Activated effector memory CD4-positive, alpha-beta T cell treated with anti-CD3 and anti-CD28 coated beads, Interleukin-2, amount 50 U/mL, for 16 hours (primary cell): ENCODE measurements around the gene SLC22A4.

Experiments used
- DNase-seq: peaks from one replicate; pipeline ENCODE4 v3.0.0-alpha.2; 2020

The SLC22A4 gene

DNA sequence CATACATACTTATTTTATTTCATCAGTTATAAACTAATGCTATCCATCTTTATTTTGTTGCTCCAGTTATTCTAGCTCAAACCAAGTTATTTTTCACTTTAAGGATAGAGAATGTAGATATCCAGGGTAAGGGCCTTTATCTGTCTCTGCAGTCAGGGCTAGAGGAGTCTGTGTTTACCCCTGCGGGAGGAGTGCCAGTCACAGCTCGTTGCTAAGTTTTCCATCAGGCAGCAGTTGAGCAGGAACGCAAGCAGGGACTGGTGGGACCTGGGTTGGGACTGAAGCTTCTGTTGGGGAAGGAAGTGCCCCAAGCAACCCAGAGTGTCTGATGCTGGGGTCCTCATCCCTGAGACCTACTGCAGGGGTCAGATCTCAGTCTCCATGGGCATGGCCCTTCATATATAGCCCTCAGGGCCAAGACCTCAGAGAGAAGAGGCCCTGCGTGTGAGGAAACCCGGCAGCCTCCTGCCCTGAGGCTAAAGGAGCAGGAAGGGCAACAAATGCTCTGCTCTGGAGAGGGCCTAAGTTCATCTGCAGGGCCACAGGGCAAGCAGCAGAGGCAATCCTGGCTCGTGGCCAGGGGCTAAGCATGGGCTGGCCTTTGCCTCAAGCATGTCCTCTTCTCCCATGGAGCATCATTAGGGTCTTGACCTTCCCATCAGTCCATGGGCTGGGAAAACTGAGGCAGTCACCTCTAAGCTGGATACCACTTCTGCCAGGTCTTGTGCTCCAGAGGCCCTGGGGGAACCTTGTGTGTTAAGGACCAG is 6.6 kb downstream of the SLC22A4 start:
- no peak for DNase-seq

DNA sequence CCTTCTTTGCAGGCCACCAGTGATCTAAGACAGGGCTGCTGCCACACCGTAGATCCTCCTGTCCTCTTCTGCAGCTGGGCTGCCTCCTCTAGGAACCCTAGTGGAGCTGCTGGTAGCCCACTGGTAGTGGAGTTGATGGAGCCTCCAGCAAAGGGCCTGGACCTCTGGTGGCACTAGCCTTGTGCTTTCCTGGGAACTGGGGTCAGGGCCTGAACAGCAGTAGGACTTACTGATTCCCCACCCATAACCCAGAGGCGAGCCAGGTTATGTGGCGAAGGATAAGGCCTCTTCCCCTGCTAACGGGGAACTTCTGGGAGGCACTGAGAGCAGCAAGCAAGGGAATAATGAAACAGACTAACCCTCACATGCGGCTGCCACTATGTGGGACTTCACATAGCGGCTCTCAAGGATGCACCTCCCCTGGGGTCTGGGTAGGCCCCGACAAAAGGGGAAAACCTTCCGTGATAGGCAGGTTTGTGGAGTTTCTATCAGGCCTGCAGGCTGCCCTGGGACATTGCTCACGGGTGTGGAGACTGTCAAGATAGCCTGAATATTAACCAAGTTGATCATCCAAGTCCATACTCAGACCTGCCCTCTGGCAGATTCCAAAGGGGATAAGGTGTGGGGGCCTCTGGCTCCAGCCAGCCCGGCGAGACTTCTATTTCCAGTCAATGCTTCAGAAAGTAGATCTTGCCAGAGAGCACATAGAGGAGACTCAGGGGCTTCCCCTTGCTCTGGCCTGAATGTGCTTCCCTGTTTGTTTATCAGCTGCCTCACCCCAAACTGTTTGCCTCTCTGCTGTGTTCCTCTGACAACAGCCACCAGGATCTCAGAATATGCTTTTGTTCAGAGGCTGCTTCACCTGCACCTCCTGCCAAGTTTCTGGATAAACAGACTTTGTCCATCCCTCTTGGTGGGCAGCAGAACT is 7.4 kb downstream of the SLC22A4 start:
- no peak for DNase-seq

DNA sequence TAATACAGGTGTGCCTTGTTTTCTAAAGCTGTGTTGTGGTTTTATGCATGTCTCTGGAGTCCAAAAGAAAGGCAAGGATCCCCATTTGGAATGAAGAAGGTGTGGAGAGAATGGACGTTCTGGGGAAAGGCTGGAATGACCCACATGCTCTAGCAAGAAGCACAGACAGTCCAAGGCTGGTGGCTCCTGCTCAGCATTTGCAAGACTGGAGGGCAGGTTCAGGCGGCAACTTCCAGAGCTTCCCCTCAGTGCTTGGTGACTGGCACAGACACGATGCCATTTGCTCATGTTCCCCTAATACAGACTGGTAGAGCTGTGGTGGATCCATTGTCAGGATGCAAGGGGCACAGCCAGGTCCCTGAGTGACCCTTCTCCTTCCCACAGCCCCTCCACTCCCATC is 8.2 kb downstream of the SLC22A4 start:
- no peak for DNase-seq

DNA sequence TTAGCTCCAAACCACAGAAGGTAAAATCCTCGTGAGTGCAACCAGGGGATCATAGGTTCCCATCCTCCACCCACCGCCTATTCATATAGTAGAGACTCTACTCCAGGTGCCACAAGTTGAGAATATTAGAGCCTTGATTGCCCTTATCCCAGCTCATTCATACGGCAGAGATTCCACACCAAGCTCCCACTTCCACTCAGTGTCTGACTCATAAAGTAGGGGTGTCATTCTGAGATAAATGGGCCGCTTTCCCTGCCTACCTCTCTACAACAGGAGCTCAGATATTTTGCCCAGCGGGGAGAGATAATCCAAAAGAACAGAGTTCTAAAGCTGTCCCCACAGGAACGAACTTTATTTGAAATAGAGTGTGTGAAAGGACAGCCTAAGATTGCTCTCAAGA is 9.4 kb downstream of the SLC22A4 start:
- no peak for DNase-seq

DNA sequence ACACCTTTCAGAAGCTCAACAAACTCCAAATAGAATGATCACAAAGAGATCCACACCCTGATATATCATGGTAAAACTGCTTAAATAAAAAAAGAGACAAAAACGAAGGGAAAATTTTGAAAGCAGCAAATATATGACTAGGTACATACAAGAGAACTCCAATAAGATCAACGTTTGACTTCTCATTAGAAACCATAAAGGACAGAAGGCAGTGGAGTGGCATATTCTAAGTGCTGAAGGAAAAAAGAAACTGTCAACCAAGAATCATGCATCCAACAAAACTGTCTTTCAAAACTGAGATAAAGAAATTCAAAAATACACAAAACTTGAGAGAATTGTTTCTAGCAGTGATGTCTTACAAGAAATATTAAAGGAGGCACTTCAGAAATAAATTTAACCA is 11.2 kb downstream of the SLC22A4 start:
- DNase-seq, result no peak

DNA sequence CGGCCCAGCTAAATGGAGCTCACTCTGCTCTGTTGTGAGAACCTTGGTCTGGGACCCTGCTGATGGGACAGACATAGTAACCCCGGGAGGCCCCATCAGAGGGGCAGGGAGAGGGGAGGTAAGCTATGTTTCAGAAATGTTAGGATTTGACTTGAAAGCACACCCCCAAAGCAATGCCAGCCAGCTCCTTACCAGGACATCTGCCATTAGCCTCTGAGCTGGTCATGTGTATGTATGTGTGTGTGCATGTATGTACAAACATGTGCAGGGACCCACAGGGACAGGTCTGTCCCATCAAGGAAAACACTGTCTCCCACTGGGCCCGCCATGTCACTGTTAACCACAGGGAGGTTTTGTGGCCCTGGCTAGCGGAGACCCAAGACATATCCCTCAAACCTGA is 14.5 kb downstream of the SLC22A4 start:
- DNase-seq, result no peak

DNA sequence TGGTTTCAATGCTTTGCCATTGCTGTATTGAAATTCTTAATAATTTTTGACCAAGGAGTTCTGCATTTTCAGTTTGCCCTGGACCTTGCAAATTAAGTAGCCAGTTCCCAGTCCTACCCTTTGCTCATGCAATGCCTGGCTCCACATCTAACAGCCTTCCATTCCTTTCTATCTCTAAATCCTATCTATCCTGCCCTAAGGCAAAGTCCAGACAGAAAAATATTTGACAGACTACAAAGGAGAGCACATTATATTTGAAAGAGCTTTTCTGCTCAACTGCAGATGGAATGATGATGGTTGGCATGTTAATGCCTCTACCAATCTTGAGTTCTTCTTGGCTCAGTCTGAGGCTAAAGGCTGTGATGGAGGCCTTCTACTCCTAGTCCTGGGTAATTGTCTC is 15.5 kb downstream of the SLC22A4 start:
- DNase-seq, result no peak

DNA sequence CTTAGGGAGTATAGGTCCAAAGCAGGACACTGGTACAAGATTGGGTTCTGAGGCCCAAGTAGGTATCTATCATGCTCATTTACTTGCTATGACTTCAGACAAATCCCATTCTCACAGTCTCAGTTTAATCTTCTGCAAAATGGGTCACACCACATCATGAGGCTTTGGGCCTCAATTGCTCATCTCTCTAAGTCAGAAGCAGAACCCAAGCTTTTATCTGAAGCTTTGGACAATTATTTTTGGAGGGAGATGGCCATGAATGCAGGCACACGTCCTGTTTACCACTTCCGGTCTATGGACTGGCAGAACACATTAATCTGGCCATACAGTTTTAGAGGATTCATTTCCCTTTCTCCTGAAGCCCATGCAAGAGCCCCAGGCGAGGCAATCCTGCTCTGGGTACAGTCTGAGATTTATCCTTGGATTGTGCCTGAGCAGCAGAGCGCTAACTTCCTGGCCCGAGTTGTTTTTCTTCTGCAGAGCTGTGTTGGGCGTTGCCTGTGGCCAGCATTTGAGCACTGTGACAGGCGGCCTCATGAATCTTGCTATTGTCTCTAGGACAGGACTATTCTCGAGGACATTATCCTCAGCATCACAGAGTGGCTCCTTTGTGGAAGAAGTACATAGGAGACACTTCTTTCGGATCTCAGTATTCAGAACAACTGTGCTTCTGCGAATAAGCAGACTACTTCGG is 16.1 kb downstream of the SLC22A4 start:
- DNase-seq, result no peak

DNA sequence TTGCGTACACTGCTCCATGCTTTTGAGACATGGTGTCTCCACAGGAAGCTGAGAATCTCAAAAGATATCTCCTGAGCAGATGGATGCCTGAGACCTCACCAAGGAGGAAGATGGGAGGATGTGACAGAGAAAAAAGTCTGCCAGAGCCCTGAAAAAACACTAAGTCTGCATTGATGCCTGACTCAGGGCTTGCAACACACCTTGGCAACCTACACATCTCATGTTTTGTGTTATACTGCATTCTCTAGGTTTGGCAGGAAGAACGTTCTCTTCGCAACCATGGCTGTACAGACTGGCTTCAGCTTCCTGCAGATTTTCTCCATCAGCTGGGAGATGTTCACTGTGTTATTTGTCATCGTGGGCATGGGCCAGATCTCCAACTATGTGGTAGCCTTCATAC is 19.2 kb downstream of the SLC22A4 start:
- DNase-seq, result no peak

DNA sequence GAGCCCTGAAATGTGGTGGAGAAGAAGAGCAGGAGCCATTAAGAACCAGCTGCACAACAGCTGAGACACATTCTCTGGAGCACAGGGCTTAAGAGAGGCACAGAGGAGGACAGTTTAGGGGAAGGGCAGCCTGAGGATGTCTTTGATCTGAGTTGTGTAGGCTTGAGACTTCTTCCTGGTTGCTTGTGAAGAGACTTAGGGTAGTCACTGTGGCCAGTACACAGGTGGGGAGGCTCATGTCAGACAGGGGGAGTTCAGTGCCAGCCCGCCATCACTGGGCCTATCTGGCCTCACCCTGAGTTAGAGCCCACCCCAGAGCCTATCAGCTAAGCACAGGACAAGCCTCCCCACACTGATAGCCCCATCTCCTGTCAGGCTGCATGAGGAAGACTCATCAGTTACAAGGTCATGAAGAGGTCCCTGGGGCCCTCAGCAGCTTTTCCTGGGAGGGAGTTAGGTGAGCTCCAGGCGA is 19.8 kb downstream of the SLC22A4 start:
- no peak for DNase-seq

DNA sequence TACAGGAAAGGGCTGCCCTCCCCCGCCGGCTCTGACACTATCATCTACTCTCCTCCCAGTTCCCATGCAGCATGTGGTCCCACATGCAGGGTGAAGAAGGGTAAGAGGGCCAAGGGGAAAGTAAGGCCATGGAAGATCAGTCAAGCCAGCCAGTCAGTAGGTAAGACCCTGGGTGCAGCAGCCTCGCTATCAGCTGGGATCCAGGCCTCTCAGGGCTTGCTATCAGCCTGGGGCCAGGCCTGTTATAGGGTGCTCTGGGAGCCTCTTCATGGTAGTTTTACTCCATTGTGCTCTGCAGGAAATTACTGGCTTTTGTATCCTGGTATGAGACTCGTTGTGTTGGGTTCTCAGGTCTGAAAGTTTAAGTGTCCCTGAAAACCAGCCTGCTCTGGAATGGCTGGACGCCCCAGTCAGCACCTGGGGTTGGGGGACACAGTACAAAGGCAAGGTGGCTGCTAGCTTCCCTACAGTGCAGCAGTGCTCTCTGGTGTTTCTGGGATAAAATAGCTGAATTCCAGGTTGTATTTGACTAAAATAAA is 21.4 kb downstream of the SLC22A4 start:
- no peak for DNase-seq

DNA sequence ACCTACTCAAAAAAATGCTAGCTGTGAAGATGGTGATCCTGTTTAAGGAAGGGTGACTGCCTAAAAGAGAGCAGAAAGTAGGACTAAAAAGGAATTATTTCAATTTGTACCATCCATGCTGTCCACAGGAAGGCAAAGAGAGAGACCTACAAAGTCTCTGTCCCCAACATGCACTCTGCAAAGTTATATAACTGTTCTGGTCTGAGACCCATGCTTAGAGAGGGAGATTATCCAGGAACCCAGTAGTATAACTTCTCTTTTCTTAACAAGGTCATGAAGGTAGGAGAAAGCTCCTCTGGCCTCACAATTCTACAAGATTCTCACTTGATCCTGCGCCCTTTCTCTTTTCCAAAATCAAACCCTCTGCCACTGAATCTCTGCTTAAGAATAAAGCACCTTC is 25.8 kb downstream of the SLC22A4 start:
- no peak for DNase-seq

DNA sequence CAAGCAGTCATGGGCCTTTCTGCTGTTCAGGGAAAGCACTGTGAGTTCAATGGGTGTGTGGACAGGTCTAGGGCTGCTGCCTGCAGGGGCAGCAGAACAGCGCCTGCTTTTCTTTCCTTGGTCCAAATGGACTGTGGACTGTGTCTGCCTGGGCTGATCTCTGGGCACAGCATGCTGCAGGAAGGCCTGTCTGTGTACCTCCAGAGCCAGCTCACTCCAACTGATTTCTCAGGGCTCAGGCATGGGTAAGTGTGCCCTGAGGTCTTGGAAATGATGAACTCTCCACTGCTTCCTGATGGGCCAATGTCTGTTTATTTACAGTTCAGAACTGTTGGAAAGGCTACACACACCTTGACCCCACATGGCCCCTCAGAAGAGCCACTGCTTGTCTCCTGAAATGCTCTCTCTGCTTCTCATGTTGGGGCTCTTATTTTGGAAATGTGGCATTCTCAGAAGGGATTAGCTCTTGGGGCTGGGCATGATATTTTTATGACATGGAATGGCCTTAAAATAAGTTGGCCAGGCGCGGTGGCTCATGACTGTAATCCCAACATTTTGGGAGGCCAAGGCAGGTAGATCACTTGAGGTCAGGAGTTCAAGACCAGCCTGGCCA is 27.0 kb downstream of the SLC22A4 start:
- DNase-seq, result no peak

DNA sequence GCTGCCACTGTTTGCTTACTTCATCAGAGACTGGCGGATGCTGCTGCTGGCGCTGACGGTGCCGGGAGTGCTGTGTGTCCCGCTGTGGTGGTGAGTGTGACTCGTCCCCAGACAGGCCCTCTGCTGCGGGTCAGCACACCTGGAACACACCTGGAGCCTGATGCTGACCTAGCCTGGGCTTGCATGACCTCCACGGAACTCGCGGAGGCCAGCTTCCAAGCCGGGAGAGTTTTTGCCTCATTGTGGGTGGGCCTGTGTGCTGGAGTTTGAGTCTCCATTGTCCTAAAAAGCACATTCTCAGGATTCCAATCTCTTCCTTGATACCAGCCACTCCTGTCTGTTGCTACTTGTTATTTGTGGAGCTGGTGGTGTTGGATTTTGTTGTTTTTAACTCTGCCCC is 28.1 kb downstream of the SLC22A4 start:
- DNase-seq, result no peak

DNA sequence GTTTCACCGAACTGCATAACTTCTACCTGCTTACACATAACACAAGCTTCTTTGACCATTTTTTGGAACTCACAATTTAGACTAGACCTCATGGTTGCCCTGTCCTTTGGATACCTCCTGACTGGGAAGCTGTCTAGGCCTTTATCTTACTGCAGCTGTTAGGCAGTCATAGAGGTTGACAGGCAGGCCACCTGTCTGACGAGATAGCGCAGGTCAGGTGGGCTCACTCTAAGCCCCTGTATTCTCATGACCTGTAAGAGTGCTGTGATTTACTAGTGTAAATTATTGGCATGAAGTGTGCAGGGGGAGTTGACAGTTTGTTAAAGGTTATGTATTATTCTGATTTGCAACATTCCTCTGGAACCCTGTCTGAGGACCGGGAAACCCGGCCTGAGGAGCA is 29.0 kb downstream of the SLC22A4 start:
- no peak for DNase-seq

DNA sequence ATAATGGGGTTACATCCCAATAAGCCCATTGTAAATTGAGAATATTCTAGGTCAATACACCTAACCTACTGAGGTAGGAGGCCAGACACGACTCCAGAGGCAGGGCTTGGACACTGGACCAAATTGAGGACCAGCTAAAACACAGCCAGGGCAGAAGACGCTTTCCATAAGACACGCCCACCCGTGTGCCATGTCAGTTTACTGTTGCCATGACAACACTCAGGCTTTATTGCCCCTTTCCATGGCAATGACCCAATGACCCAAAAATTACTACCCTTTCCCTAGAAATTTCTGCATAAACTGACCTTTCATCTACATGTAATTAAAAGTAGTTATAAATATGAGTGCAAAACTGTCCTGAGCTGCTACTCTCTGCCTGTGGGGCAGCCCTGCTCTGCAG is 31.5 kb downstream of the SLC22A4 start:
- no peak for DNase-seq

DNA sequence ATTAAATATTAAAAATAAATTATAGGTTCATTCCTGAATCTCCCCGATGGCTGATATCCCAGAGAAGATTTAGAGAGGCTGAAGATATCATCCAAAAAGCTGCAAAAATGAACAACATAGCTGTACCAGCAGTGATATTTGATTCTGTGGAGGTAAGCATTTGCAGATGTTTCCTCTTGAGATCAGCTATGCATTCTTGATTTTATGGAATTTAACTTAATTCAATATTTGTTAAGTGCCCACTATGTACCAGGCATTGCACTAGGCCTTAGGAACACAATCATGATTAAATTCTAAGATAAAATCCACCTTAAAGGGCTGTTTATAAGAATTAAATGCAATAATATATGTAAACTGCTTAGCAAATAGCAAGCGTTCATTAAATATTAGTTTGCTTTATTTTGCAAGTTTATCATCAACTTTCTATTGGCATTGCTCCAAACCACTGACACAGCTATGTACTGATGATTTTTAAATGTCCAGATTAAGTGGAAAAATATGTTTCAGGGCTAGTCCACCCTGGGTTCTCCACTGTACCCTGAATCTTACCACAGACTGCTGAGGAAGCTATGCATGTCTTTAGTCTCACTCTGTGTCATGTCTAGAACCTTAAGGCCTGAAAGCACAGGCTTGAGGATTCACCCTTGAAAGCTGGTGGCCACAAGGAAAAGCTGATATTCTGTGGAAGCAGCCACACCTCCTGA is 33.2 kb downstream of the SLC22A4 start:
- no peak for DNase-seq

DNA sequence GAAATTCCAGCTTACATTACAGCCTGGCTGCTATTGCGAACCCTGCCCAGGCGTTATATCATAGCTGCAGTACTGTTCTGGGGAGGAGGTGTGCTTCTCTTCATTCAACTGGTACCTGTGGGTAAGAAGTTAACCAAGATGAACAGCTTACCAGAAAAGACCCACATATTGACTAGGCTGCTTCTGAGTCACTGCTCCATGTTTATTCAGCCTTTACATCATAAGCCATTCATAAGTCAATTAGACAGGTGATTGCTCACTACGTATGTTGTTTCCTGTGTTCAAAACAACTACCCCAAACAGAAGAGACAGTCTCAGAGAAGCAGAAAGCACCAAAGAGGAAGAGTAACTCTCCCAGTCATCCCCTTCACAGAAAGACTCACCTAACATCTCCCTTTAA is 40.6 kb downstream of the SLC22A4 start:
- no peak for DNase-seq

DNA sequence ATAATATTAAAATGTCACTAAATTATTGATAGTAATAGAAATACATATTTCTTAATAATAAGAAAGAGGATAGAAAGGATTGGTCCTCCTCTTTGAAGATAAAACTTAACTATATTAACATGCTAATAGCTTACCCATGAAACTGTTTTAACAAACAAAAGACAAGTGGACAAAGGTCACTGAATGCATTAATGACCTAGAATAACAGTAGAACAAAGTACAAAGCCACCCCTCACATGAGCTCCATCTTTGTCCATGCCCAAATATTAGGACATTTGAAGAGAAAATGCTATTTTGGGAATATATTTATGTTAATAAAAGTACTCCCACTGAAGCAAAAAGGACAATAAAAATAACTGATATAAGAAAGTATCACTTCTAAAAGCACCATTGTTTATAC is 41.2 kb downstream of the SLC22A4 start:
- no peak for DNase-seq

DNA sequence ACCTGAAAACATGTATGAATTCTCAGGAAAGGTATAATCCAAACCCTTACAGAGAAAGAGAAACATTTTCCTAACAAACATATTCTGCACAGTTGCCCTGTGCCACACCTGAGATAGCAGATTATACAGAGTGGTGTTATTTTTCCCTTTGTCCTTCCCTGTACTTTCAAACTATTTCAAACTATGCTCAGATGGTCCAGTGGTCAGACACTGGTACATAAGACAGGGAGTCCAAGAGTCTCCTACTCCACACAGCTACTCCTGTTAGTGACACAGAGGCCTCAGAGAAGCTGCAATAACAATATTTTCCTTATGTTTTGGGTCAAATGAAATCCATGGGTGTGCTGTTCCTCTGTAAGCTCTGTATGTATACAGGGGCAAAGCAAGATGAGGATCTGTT is 45.3 kb downstream of the SLC22A4 start:
- DNase-seq, result no peak

DNA sequence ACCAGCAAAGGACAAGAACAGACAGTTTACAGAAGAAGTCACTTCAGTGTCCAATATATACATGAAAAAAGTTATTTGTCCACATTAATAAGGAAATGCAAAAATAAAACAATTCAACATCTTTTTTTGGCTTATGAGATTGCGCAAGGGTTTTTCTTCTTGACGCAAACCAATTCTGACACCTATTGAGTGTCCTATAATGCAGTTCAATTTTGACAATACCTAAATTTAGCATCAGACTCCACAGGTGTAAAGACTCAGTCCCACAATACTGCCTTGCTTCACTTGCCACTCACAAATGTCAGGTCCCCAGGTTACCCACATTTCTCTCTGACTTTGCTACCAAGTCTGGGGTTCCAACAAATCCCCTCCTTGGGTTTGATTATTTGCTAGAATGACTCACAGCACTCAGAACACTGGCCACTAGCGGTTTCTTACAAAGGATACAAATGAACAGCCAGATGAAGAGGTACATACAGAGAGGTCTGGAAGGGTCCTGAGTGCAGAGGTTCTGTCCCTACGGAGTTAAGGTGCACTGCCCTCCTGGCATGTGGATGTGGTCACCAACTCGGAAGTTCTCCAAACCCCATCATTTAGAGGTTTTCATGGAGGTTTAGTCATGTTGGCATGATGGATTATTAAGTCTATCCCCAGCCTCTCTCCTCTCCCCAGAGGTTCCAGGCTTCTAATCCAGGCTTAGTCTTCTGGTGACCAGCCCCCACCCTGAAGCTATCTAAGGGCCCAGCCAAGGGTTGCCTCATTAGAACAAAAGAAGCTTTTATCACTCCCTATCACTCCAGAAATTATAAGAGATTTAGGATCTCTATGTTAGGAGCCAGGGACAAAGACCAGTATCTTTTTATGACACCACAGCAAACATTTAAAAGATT is 48.3 kb downstream of the SLC22A4 start:
- DNase-seq, result no peak
